NCI-H2107 treated with DMSO at 0.1 percent for 48 hours (cell line): ENCODE measurements around the gene TMEM270.

ENCODE experiments used
- DNase-seq: peaks from one replicate; lab custom pipeline; 2025; ENCODE audit not compliant: unreplicated experiment; lab: John Stamatoyannopoulos, UW

Gene TMEM270

DNA sequence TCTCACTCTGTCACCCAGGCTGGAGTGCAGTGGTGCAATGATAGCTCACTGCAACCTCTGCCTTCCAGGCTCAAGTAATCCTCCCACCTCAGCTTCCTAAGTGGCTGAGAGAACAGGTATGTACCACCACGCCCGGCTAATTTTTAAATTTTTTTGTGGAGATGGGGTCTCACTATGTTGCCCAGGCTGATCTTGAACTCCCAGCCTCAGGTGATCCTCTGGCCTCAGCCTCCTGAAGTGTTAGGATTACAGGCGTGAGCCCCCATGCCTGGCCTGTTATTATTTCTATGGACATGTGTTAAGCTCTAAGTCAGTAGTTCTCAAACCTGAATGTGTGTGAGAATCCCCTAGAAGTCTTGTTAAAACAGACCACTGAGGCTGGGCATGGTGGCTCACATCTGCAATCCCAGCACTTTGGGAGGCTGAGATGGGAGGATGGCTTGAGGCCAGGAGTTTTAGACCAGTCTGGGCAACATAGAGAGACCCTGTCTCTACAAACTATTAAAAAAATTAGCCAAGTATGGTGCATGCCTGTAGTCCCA, 24.5 kb downstream of the TMEM270 start:
- DNase-seq = no peak

DNA sequence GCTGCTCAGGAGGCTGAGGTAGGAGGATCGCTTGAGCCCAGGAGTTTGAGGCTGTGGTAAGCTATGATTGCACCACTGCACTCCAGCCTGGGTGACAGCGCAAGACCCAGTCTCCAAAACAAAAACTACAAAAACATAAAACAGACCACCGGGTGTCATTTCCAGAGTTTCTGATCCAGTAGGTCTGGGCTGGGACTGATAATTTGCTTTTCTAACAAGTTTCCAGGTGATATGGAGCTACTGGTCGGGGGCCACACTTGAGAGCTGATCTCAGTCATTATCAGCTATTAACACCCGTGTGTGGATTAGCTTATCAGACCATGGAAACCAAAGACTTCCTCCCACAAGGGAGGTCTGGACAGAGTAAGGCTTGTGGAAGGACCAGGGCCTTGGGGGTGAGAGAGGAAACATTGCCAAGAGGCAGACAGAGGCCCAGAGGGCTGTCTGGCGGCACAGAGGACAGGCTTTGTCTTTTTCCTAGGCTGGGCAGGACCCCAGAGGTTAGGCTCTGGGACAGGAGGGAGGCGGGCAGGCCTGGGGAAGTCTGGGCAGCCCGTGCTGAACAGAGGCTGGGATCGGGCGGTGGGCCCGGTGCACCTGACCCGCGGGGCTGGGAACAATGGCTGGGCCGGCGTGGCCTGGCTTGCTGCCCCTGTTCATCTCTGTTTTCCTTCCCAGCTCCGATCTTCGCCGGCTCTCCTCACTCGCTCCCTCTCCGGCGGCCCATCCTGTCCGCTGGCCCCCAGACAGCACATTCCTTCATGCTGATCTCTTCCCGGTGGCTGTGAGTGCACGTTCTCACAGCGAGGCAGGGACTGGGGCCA, 25.2 kb downstream of the TMEM270 start:
- DNase-seq = no peak

DNA sequence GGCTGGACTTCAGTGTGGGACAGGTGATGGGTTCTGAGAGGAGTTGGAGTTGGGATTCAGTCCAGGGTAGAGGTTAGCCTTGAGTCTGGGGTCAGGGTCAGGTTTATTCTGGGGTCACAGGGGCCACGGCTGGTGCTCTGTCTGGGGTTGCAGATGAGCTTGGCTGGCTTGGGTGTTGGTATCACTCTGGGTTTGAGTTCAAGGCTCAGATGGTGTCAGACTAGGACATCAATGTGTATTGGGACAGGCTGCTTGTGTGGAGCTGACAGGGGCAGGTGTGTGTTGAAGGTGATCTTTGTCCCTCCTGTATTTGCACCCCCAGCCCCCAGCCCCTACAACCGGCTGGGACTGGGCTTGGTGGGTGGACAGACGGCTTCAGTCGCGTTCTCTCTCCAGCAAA, 26.8 kb downstream of the TMEM270 start:
- no peak for DNase-seq

DNA sequence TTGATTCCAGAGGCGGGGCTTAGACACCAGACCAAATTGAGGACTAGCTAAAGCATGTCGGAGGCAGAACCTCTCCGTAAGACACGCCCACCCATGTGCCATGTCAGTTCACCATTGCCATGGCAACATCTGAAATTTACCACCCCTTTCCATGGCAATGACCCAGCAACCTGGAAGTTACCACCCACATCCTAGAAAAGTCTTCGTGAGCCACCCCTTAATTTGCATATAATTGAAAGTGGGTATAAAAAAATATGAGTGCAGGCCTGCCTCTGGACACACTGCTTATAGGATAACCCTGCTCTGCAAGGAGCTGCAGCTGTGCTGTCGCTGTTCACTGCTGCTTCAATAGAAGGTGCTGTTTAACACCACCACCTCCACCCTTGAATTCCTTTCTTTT, 28.0 kb downstream of the TMEM270 start:
- DNase-seq = no peak

GRCh38 chr7:73890555-73891147, 29.7 kb downstream of the TMEM270 start:
- no peak for DNase-seq

- no peak for DNase-seq
These were observed 30.4 kb downstream of the TMEM270 start for GRCh38 chr7:73891178-73891885.

DNA sequence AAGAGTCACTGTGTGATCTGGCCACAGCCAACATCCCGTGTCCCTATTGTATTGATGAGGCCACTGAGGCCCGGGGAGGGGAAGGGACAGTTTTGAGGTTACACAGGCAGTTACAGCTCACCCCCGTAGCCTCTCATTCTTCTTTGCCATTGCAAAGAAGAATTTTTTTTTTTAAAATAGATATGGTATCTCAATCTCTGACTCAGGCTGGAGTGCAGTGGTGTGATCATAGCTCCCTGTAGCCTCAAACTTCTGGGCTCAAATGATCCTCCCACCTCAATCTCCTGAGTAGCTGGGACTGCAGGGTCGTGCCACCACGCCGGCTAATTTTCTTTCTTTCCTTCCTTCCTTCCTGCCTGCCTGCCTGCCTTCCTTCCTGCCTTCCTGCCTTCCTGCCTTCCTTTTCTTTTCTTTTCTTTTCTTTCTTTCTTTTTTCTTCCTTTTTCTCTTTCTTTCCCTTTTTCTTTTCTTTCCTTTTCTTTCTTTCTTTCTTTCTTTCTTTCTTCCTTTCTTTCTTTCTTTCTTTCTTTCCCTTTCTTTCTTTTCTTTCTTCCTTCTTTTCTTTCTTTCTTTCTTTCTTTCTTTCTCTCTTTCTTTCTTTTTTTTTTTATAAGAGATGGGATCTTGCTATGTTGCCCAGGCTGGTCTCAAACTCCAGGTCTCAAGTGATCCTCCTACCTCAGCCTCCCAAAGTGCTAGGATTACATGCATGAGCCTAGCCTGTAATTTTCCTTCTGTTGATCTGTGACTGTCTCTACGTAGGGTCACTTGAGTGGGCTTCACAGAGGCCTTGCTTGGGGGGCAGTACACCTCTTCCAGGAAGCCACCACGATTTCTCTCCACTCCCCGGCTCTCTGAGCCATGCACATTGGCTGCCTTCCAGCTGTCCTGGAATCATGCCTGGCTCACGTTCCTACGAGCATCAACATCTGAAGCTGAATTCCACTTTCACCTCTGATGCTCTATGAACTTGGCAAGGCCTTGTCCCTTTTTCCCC, 31.3 kb downstream of the TMEM270 start:
- DNase-seq = no peak

DNA sequence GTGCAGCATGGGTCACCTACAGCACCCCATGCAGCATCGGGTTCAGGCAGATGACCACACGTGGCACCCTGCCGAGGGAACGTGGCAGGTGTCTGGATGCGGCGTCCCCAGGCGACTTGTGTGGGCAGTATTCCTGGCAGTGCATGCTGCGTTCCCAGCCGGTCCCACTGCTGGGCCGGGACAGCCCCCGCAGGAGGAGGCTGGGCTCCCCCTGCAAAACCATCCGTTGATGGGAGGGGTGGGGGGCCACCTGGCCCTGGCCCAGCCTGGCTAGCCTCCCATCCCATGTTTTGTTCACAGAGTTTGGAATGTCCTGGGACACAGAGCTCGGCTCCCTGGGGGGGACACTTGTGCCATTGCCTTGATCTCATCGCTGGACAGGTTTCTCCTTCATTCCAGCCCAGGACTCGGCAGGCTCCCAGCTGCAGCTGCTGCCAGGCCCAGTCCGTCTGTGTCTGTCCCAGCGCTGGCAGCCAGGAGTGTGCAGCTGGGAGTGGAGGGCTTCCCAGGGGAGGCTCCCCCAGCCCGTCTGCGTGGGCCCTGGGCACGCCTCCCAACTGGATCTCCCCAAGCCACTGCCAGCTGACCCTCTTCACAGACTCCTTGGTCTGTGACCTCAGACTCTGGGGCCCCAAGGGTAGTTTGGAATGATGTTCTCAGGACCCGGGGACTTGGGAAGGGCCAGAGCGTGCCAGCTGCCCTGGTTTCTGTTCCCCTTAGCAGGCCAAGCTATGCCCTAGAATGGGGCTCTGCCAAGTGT, 32.6 kb downstream of the TMEM270 start:
- DNase-seq = no peak

GRCh38 chr7:73894166-73894565, 33.2 kb downstream of the TMEM270 start:
- no peak for DNase-seq

DNA sequence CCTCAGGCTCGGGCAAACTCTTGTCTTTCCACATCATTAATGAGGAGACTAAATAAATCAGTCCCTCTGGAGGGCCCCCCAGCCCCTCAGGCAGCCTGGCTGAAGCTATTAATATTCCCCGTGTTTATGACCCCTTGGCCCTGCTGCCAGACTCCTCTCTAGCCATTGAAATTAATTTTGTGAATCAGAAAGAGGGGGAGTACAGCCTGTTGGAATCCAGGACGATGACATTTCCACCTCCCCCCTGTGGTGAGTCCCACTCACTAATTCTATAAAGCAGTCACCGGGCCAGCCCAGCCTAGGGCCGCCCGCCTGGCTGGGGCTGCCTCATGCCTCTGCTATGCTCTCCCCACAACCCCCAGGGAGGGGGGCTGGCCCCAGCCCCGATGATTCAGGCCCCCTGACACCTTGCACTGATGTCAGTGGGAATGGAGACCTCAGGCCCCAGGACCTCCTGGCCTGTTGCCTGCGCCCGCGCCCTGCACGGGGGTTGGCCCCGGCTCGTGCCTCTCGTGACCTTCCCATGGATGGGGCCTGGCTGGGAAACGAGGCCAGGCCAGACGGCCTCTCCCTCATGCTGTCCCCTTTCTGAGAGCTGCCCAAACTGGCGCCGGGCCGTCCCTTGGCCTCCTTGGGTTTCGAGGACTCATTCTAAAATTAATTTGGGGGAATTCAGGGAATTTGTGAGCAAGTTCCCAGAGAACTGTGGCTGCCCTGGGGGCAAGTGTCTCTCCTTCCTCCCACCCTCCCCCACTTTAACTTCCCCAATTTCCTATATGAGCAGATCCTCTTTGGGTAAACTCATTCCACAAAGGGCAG, 34.0 kb downstream of the TMEM270 start:
- no peak for DNase-seq

DNA sequence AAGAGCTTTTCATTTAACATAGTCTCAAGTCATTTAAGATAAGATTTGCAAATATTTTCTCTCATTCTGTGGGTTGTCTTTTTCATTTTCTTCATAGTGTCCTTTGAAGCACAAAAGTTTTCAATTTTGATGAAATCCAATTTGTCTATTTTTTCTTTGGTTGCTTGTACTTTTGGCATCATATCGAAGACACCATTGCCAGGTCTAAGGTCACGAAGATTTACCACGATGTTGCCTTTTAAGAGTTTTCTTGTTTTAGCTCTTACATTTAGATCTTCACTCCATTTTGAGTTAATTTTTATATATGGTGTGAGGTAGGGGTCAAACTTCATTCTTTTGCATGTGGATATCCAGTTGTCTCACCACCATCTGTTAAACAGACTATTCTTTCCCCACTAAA, 34.7 kb downstream of the TMEM270 start:
- no peak for DNase-seq

- DNase-seq = no peak
These were observed 35.5 kb downstream of the TMEM270 start for GRCh38 chr7:73896454-73896853.

GRCh38 chr7:73899731-73900142, 38.8 kb downstream of the TMEM270 start:
- DNase-seq = no peak

DNA sequence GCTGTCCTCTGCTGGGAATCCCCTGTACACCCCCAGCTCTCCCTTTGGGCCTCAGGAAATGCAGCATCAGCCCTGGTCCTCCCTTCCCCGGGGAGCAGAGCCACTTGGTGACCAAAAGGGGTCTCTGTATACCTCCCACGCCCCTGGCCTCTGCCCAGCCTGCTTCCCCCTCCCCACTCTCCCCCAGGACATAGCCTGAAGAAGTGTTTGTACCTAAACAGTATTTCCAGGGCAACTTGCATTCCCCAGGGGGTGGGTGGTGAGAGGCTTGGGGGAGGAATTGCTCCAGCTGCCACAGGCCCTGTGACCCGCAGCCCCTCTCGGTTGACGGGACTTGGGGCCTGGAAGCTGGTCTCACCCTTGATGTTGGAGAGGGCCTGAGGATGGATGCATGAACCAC, 39.3 kb downstream of the TMEM270 start:
- DNase-seq = no peak

- DNase-seq = no peak
These were observed 40.4 kb downstream of the TMEM270 start for GRCh38 chr7:73901231-73901822.

DNA sequence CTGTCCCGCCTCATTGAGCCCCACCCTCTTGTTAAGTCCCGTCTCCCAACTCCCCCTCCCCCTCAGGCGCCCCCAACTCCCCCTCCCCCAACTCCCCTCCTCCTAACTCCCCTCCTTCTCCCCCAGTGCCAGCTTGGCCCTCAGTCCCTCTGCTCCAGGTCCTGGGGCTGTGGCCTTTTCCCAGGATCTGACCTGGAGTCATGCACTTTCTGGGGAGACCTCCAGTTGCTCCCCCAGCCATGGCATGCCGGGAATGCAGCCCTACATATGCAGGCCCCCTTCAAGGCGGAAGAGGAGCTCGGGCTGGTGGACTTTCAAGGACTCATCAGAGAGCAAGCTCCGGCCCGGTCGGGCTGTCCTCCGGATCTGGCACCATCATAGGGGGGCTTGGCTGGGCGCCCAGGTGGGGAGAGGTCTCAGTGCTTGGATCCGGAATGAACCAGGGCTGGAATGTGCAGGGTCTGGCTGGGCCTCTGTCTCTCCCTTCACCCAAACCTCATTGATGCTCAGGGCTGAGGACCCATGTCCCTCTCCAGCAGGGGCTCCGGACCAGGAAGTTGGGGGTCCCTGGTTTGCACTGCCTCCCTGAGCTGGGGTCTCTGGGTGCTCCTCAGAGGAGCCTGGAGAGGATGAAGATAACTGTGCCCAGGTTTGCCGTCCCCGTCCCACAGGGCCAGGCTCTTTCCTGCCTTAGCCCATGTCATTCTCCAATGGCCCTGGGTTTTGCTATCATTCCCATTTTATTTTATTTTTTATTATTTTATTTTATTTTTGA, 41.1 kb downstream of the TMEM270 start:
- DNase-seq = no peak

DNA sequence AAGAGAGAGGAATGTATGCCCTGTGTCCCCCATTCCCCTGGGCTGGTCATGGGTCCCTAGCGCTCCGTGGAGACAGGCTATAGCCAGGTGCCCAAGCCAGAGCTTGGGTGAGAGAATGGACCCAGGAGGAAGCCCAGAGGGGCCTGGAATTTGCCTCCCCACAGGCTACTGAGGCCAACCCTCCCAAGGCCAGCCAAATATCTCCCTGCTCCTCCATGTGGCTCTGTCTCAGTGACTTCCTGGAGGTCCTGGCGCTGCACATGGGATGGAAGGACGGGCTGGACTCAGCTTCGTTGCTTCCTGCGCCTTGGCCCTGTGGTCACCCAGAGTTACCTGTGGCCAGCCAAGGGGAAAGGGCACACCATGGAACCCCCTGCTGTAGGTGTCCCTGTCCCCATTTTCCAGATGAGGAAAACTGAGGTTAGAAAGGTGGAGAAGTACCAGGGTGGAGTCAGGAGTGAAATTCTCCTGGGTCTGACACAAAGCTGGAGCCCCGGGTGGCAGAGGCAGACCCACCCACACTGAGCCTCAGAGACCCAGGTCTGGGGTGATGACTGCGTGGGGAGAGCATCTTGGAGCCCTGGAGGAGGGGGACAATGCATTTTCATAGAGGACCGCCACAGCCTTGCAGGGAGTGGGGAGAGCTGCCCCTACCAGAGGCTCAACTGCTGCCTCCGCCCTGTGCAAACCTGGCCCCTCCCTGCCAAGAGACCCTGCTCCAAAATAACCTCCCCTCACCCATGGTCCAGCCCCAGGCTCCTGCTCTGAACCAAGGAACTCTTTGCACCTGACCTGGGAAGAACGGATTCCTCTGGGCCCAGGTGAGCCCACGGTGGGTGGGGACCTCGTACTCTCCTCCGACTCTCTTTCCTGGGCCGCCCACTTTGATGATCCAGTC, 42.6 kb downstream of the TMEM270 start:
- DNase-seq = no peak
